GM19025 (cell line): ENCODE measurements around the gene RMDN2.

Experiments
- ATAC-seq: cut with Tn5 transposase; IDR thresholded peaks from one replicate; pipeline ENCODE4 v1.9.1; 2021; ENCODE audit warnings: mild to moderate bottlenecking, low read depth, moderate library complexity; ENCODE audit not compliant: unreplicated experiment

Gene RMDN2

DNA sequence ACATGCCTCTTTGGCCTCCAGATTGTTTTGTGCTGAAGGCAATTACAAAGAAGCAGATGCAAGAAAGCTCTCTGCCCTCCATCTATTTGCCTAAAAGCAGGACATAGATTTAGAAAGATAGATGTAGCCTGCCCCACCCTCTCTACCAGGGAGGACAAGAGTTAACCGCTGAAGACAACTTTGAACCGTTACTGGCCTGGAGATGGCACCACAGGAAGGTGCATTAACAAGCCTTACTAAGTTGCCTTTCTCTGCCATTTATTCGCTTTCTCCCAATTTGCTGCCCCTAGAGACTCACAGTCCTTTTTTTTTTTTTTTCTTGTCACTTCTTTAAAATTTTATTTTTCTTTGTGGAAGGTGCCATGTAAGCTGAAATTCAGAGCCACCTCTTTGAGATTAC lies 28.8 kb upstream of the RMDN2 start:
- ATAC-seq = no peak

DNA sequence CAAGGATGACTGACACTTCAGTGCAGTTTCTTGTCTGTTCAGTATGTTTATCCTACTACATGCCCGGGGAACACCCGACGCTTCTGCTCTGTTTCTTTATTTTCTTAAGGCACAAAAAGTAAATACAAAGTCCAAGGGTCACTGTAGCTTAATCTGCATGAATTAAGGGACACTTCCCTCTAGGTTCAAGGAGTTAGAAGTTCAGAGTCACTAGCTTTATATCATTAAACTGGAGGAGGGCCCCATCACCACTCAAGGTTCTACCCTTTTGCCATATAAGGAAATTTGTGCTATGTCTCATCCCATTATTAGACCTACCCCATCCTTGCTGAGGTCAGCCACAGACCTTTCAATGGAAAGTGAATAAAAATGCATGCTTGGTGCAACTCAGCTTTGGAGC lies 27.6 kb upstream of the RMDN2 start:
- no peak for ATAC-seq

DNA sequence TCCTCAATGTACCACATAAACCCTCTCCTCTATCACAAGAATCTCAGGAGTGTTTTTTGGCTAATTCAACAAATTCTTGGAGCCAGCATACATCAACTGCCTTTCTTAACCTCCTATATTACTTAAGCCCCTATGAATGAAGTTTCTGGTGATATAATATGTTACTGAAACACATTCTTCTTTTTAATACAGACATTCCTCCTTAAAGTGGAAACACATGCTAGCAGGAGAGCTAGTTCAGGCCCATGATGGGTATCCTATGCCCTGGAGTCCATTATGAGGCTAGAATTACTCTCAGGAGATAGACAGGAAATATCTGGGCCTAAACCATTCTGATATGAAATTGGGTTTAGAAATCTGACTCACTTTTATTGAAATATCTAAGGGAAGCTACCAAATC lies 26.6 kb upstream of the RMDN2 start:
- ATAC-seq = no peak

DNA sequence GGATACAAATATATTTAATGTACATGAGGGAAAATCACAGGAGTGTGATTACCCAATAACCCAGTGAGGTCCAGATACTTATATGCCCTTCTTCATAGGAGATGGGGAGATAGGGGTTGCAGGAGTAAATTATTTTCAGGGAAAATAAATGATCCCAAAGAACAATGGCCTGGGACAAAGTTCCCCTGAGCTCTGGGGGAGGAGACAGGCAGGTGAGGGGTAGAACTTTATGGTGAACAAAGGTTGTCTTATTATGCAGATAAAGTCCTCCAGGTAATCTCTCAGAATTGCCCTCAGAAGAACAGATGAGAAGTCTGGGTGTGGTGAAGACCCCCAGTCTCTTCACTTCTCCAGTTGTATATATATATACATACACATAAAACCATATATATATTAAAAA lies 22.1 kb upstream of the RMDN2 start:
- no peak for ATAC-seq

DNA sequence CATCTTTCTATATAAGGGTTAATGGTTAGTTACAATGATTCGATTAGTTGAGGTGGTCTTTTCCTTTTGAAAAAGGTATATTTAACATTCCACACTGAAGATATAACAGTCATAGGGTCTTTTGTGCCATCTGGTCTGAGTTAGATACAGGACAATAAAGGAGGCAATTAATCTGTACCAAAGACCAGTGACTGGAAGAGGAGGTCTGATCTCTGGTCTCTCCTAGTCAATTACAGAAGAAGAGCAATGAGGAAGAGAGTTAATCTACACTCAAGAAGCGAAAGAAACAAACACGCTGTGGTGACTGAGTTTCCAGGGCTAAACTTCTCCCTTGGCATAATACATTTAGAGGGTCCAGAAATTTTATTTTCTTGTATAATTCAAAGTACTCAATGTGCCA lies 20.7 kb upstream of the RMDN2 start:
- ATAC-seq = no peak

DNA sequence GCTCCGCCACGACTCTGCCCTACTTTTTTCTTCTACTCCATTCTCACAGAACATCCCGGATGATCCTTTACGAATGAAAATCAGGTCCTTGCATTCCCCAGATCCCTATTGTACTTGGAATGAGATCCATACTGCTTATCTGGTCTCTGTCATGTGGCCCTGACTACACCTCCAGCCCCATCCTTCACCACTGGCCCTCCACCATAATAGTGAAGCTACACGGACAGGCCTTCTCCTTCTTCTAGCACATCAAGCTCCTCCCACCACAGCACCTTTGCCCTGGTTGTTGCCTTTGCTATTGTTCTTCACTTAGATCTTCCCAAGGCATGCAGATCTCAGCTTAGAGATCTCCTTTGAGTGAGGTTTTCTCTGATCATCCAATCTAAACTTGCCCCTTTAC lies 20.1 kb upstream of the RMDN2 start:
- ATAC-seq = no peak

DNA sequence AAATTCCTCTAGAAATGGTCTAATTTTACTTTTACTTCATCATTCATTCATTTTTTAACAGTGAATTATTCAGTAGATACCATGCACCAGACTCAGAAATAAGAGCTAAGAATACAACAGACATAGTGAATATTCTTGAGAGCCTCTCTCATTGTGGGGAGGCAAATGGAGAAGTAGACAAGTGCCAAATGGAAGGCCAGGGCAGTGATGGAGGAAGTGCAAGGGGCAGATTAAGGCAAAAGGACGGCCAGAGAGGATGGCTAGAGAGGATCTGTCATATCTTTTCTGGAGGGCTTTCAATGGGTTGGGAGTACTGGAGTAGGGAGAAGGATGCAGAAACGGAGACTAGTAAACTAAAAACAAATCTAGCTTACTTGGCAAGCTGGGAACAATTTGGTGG lies 19.0 kb upstream of the RMDN2 start:
- no peak for ATAC-seq

DNA sequence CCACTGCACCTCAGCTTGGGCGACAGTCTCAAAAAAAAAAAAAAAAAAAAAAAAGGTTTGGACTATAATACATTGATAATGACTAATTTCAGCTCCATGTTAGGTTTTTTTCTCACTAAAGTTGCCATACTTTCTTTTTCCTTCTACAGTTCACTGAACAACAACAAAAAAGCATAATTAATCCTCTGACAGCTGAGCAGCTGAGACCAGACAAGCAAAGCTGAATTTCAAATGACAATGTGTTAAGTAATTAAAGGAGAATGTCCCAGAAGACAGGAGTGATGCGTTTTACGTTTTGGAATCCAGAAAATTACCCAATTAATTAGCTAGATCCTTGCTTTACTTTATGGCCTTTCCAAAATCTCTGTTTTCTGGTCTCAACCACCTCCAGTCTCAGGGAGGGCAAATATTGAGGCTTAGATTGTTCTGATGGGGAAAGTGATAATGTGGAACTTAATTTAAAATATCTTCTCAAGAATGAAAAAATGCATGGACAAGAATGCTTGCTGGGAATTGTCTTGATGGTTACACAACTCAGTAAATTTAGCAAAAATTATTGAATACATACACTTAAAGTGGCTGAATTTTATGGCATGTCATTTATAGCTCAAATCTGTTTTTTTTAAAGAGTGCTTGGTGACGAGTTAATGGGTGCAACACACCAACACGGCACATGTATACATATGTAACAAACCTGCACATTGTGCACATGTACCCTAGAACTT lies 17.4 kb upstream of the RMDN2 start:
- ATAC-seq = no peak

DNA sequence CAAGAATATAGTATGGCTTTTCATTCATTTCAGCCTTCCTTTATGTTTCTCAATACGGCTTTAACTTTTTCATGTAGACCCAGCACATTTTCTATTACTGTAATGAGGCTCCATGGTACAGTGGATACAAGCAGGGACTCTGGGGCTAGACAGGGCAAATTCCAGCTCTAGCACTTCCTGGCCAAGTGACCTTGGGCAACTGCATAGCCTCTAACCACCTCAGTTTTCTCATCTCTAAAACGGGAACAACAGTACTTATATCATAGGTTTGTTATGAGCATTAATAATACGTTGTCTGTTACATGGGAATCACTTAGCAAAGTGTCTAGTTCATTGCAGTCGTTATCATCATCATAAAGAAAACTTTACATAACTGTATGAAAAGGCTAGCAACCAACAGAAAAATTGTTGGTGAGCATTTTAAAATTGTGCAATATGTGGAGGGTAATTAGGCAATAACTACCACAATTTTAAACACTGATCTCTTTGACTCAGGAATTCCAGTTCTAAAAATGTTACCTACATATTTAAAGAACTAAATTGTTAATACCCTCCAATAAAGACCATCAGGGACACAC lies 13.7 kb upstream of the RMDN2 start:
- ATAC-seq = no peak

DNA sequence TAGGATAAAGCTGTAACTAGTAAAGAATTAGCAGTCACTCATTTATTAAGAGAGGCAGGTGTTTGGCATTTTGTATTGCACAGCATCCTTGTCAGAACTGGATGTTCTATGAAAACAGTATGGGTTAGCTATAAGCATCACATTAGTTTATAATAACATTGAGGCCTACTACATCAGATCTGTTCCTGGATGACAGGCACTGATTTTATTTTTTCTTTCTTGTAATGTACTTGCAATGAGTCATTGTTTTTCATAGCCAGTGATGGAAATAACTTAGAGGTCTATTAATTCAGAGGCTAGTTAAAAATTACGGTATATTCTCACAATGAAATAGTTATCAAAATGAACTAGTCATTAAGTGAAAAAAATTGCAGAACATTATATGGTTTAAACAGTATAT lies 13.0 kb upstream of the RMDN2 start:
- no peak for ATAC-seq

DNA sequence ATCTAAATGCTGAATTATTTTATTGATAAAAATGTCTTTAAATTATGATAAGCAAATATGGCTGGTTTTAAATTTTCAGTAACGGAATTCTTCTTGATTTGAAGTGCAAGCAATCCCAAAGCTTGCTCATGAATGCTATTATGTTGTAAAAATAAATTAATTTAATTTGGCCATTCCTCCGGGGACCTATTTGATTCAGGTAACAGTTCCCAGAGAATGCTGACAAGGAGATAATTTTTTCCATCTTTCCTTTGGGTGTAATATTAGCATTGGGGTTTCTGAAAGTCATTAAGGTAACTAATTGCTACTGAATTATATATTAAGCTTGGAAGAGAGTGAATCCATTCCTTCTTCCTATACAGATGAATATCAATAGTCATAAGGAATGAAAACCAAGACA lies 12.5 kb upstream of the RMDN2 start:
- no peak for ATAC-seq

DNA sequence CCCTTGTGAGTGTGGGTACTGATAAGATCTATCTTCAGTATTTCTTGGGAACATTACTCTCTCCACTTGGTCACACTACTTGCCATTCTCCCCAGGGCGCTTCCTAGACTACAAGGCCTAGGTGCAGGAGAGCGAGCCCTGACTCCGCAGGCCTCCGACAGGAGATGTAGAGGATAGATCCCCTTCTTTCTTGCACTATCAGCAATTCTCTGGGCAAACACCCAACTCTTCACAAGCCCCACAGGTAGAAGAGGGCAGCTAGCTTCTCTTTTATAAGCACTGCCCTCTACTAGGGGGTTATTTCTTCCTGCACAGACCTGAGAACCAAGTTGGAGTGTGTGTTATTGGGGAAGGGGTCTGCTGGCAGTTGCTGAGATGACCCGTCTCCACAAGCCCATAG lies 10.7 kb upstream of the RMDN2 start:
- no peak for ATAC-seq

DNA sequence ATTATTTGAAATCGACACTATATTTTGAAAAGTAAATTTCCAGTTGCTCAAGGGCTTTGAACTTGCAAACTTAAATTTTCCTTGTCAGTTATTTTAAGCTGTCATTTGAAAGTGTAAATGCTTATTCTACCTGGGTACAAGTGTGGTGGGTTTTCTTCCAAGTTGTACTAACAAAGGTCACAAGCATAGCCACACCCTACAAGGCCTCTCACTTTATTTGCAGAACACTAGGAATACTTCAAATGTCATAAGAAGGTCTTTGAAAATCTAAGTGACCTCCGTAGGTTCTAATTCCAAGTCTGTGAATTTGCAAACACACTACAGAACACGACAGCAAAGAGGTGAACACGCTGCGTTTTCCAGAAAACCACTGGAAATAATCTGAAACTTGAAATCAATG lies 9.3 kb upstream of the RMDN2 start:
- ATAC-seq = no peak

DNA sequence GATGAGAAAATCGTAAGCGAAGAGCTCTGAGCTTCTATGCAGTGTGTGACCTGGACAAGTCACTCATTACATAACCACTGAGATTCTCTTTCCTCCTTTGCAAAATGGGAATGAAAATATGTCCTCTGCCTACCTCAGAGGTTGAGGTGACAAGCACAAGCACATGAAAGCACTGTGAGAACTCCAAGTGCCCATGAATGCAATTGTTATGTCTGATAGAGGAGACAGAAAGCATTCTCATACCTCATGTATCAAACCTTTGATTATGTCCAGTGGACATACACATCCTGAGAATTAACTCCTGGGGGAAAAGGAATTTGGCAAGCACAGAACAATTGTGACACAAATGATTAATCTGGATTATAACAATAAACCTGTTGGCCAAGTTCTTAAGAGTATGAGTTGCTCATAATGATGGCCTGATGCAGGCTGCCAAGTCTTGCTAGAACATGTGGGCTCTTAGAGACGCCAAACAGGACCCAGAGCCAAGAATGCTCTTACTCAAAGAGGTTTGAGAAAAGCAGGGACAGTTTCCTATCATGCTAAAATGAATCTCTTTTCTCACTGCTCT lies 8.5 kb upstream of the RMDN2 start:
- no peak for ATAC-seq

DNA sequence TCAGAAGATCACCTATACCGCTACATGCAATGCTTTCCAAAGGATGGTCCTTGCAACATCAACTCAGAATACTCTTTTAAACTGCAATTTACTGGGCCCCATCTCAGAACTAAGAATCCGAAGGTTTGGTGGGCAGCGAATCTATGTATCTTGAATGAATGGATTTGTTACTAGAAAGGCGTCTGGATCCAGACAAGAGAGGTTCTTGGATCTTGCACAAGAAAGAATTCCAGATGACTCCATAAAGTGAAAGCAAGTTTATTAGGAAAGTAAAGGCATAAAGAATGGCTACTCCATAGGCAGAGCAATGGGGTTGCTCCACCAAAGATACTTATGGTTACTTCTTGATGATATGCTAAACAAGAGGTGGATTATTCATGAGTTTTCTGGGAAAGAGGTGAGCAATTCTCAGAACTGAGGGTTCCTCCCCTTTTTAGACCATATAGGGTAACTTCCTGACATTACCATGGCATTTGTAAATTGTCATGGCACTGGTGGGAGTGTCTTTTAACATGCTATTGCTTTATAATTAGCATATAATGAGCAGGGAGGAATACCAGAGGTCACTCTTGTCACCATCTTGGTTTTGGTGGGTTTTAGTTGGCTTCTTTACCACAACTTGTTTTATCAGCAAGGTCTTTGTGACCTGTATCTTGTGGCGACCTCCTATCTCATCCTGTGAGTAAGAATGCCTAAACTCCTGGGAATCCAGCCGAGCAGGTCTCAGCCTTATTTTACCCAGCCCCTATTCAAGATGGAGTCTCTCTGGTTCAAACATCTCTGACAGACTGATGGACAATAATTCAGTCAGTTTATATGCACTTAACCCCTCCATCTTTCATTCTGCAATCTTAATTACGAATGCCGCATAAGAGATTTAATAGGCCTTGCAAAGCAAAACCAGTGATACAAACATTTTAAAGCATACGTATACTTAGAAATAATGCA lies 7.5 kb upstream of the RMDN2 start:
- no peak for ATAC-seq

DNA sequence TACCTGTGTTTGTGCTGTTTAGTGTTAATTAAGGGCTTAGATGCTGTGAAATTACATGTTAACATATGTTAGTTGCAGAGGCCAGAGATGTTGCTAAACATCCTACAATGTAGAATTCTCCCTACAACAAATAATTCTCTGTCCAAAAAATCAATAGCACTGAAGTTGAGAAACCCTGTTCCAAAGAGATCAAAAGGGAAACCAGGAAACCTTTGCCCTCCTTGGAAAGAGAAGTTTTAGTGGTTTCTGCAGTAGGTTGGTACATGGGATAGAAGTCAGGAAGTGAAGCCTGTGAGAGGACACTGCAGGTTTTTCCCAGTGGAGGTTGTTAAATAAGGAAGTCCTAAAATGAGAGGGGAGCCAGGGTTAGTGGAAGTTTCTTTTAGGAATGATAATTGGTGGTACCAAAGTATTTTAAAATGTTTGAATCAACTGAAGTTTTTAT lies 6.3 kb upstream of the RMDN2 start:
- no peak for ATAC-seq

DNA sequence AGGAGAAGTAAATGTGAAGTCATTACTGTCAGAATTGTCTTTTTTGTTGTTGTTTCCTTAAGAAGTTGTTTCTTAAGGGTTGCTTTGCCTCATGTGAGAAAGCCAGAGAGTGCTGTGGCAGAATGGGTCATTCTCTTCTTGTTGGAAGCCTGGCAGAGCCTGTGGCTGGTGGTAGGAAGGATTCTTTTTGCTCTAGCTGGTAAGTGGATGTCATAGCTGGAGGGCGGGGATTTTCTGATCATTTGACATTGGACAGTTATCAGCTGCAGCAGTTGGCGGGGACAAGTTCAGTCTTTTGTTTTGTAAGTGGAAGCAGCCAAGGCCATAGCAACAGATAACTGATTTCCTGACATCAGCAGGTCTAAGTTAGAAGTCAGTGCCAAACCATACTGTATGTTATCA lies 5.5 kb upstream of the RMDN2 start:
- no peak for ATAC-seq

DNA sequence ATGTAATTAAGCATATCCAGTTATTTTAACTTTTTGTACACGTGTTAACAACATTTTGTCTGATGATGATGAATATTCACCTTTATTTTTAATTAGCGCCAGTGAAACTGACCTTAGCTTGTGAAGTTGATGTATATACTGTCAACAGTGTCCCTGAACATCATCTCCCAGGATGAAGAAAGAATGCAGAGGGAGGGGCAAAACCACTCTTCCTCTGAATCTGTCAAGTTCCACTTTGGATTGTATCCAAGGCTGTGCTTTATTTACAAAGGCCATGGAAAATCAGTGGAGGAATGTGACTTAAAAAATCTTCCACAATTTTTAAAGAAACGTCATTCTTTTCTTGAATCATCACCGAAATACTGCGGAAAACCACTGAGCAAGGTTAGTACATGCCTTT lies 4.5 kb upstream of the RMDN2 start:
- ATAC-seq = no peak

DNA sequence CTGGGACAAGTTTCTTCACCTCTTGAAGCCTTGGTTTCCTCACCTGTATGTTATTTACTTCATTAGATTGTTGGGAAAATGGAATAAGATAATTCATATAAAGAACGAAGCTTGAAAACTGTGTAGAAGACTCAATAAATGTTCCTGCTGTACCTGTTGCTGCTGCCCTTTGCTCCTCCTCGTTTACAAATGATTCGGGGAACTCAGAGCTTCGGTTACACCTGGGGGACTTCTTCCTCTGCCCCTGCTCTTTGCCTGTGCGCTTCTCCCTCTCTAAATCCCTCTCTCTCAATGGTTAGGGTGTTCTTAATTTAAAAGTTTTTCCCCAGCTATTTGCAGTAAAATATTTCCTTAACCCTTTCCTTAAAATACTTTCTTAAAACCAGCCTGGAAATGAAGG lies 3.3 kb upstream of the RMDN2 start:
- ATAC-seq = no peak

DNA sequence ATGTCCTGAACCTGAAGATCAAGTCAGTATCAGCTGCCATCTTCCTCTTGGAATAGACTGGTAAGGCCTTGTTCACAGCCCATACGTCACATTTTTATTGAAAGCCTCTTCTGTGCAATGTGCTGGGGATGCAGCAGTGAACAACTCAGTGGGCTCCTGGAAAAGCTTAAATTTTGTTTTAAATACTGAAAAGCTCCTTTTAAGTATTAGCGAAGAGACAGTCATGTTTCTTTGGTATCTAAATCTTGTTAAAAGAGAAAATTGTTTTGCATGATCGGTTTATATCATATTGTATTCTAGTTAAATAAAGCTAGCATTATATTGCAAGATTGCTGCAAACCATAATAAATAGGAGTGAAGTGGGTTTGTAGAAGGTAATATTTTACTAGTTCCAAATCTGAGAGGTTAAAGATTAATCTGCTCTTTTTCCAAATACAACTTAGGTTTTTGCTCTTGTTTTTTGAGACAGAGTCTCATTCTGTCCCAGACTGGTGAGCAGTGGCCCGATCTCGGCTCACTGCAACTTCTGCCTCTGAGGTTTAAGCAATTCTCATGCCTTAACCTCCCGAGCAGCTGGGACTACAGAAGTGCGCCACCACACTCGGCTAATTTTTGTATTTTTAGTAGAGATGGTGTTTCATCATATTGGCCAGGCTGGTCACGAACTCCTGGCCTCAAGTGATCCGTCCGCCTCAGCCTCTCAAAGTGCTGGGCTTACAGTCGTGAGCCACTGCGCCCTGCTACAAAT lies 1.6 kb upstream of the RMDN2 start:
- no peak for ATAC-seq

DNA sequence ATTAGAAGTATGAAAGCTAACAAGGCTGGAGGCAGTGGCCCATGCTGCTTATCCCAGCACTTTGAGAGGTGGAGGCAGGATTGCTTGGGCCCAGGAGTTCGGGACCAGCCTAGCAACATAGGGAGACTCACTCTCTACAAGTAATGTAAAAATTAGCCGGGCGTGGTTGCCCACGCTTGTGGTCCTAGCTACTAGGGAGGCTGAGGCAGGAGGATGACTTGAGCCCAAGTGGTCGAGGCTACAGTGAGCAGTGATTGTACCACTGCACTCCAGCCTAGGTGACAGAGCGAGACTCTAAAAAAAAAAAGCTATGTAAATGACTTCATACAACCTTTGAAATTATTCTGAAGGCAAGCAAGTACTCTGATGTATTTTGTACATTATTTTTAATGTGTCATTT lies 1.5 kb downstream of the RMDN2 start:
- ATAC-seq = no peak
